Measurements from ENCODE around the gene CDKN2B.

Gene CDKN2B

DNA sequence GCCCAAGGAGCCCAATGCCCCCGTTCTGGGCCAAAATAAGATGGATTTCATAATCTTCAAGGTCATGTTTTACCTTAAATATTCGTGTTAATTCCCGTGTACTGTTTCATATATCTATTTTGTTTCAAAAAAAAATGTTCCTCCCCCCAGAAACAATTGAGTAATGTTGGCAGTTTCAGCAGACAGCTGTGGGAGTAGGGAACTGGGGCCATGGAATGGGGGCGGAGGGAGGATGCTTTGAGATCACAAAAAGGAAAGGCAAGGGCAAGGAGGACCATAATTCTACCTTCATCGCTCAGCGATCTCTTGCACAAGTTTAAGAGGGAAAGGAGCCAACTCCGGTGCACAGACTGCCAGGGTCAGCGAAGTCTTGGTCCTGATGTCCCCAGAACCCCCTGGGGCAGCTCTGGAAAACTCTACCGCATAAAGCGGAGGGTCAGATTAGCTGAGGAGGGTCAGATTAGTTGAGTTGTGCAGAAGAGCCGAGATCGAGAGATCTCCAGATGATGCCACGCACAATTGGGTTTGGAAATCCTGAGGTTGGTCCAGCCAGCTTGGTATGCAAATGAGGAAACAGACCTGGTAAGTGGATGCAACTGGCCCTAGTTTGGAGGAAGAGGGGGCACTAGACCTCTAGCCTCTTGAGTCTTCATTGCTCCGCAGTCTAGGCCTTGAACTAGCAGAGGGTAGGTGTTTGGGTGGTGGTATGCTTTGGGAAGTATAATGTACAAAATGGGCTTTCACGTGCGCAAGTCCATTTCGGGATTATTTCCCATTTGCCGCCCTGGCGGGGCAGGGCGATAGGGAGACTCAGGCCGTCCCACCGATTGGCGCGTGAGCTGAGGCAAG lies 38.9 kb downstream of the CDKN2B start:
- TF ChIP-seq, protein P1, sequence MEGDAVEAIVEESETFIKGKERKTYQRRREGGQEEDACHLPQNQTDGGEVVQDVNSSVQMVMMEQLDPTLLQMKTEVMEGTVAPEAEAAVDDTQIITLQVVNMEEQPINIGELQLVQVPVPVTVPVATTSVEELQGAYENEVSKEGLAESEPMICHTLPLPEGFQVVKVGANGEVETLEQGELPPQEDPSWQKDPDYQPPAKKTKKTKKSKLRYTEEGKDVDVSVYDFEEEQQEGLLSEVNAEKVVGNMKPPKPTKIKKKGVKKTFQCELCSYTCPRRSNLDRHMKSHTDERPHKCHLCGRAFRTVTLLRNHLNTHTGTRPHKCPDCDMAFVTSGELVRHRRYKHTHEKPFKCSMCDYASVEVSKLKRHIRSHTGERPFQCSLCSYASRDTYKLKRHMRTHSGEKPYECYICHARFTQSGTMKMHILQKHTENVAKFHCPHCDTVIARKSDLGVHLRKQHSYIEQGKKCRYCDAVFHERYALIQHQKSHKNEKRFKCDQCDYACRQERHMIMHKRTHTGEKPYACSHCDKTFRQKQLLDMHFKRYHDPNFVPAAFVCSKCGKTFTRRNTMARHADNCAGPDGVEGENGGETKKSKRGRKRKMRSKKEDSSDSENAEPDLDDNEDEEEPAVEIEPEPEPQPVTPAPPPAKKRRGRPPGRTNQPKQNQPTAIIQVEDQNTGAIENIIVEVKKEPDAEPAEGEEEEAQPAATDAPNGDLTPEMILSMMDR (IDR thresholded peaks at IDR 0.05): no peak

- TF ChIP-seq, protein P1 (IDR thresholded peaks at IDR 0.05): no peak
These were observed 39.8 kb downstream of the CDKN2B start for GRCh38 chr9:21969011-21969940.

GRCh38 chr9:21968331-21969010 lies 40.6 kb downstream of the CDKN2B start:
- TF ChIP-seq, protein P1 (IDR thresholded peaks at IDR 0.05): no peak

GRCh38 chr9:21967702-21968101 lies 41.4 kb downstream of the CDKN2B start:
- TF ChIP-seq, protein P1 (IDR thresholded peaks at IDR 0.05): no peak

DNA sequence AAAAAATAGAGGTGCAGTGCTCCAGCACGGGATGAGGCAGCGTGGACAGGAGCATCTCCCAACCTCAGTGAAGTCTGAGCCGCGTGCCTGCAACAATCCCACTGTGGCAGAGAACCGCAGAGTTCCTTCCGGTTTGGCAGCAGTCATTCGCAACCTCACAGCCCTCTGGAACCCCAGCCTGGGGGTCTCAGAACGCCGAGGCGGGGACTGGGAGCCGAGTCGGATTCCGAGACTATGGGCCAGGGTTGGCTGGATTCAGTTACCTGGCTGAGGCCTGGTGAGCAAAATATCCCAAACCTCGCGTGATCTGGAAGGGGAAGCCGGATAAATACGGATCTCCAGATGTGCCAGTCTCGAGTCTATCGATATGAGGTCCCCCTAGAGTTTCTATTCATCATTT lies 41.9 kb downstream of the CDKN2B start:
- TF ChIP-seq, protein P1 (IDR thresholded peaks at IDR 0.05): no peak

GRCh38 chr9:21966140-21966851 lies 42.8 kb downstream of the CDKN2B start:
- TF ChIP-seq, protein P1 (IDR thresholded peaks at IDR 0.05): no peak

Data from LNCAP (cell line).